ENCODE measurements around the gene GPR63.
"Not testable (repeated sequence)": the region's sequence is repeated elsewhere in the genome, so short reads cannot be mapped to it uniquely, and the experiment has no call there.

Gene GPR63, protein sequence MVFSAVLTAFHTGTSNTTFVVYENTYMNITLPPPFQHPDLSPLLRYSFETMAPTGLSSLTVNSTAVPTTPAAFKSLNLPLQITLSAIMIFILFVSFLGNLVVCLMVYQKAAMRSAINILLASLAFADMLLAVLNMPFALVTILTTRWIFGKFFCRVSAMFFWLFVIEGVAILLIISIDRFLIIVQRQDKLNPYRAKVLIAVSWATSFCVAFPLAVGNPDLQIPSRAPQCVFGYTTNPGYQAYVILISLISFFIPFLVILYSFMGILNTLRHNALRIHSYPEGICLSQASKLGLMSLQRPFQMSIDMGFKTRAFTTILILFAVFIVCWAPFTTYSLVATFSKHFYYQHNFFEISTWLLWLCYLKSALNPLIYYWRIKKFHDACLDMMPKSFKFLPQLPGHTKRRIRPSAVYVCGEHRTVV

DNA sequence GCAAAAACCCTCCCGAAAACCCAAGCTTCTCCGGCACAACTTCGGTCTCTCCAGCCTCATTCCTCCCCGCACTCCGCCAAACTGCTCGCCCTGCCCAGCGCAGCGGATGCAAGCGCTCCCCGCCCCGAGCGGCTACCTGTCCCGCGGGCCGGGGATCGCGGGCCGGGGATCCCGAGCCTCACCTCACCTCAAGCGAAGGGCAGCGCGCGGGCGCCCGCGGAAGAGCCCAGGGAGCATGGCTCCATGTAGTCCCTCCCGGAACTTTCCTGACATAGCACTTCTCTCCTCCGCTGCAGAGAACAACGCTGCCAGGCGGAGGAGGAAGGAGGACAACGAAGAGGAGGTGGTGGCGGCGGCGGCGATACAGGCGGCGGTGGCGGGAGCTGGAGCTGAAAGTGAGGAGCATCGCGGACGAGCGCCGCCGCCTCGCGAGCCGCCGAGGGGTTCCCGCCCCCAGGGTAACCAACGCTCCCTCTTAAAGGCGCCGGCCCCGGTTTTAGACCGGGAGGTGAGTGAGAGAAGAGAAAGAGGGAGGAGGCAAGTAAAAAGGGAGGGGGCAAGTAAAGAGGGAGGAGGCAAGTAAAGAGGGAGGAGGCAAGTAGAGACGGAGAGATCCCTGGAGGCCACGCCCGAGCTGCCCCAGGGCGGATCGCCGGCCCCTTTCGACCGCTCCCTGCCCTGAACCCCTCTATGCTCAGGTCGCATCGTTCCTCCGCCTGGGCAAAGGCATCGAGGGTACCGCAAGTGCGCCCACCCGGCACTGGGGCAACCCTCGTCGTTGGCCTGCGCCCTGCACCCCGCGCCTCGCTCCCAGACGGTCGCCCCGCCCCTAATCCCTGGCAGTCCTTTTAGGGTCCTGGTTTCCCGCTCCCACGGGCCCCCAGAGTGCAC is at the start of gene GPR63:
TSS of gene GPR63 (minus strand) at position 397 of the 891 bp plus-strand sequence. CDS start 37,746 bp downstream, outside the sequence.
- H3K4me3 ChIP-seq (ENCODE audit: low read depth, low read length): peak within 1 kb of the TSS; percentile 80

DNA sequence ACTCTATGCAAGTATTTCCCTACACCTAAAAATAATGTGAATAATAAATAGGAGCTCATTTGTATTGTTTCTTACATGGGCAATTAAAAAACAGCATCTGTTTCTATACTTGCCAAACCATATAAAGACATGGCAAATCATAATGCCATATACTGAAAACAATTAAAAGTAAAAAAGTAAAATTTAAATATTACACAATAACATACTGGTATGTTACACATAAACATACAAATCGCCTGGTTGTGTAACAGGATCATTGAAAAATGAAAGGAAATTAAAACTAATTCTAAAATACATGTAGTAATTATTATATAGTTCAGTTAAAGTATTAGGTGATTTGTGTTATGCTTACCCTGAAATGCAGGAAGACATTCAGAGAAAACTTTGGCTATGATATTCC is 49.2 kb upstream of the GPR63 start:
- no peak overlapping the region for H3K4me3 ChIP-seq (ENCODE audit: low read depth, low read length)

DNA sequence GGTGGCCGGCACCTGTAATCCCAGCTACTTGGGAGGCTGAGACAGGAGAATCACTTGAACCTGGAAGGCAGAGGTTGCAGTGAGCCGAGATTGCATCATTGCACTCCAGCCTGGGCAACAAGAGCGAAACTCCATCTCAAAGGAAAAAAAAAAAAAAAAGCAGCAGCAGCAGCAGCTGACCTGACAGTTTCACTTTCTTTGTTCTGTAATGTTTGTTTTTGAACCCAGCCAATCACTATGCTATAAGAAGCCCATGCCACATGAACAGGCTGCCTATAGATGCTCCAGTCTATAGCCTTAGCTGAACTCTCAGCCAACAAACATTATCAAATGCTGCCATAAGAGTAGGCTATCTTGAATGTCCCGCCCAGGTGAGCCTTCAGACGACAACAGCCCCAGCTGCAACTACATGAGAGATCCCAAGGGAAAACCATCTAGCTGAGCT is 47.9 kb upstream of the GPR63 start:
- H3K4me3 ChIP-seq (ENCODE audit: low read depth, low read length): not testable (repeated sequence)

DNA sequence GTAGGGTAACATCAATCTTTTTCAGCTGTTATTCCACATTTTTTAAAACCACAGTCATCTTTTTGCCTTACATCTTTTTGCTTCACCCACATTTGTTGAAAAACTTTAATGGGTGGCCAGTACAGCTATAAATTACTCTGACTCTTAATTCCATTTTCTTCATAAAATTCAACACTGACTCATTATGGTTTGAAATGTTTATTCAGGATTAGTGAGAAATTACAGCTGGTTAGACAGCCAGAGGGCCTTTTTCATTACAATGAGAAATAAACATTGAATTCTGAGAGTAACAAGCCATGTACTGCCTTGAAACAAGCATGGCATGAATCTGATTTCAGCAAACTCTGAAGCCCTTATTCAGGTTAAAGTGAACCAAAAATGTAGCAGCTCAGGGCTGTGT is 40.9 kb upstream of the GPR63 start:
- H3K4me3 ChIP-seq (ENCODE audit: low read depth, low read length): no peak overlapping the region

DNA sequence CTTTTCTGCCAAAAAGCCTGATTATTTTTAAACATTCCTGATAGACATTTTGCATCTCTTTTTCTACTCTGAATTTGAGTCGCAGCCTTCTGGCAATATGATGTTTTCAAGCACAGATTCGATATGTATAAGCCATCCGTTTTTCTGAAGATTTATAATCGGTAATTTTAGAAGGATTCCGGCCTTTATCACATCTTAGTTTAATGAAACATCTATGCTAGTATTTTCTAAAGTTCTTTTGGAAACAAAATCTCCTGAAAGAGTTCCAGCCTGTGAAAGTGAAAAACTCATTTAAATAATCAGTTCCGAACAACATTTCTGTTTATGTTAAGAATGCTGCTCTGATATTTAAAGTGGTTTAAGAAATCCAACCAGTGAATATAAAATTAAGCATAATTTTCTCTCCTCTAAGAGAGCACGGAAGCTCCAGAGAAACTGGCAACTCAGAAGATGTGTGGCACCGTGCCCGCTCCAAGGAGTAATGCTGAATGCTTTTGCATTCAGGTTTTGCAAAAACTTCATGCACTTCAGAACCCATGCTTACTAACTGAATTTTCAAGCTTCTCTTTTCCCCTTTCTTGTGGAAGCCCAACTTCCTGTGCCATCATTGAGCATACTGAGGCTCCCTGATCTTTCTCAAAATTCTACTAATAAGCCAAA is 39.7 kb upstream of the GPR63 start:
- no peak overlapping the region for H3K4me3 ChIP-seq (ENCODE audit: low read depth, low read length)

DNA sequence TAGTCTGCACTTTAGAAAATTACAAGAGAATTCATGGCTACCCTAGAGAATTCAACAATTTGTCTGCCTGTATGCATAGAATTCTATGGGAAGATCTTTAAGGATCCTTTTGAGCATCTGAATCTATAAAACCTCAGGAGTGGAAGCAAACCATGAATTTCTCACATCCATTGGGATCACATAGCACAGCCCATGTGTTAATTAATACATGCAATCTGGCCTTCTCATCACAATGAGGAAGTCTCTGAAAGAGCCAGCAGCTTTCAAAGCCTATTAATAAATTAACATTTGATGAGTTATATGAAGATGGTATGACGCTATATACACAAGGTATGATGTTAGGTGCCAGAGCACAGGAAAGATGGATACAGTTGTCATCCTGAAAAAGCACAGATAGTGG is 35.7 kb upstream of the GPR63 start:
- no peak overlapping the region for H3K4me3 ChIP-seq (ENCODE audit: low read depth, low read length)

DNA sequence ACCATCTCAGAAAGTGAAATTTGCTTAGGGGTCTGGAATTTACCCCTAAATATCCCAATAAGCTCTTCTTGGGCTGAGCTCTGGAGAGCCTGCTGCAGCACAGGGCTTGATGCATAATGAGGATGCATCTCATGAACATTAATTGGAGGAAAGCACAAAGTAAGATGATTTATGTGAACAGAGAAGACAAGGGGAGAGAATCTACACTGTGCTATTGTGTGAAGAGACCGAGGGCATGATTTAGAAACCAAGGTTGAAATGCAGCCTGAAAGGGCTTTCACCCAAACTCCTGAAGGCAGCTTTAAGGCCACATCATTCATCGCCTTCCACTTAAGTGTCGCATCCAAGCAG is 27.8 kb upstream of the GPR63 start:
- H3K4me3 ChIP-seq (ENCODE audit: low read depth, low read length): no peak overlapping the region

DNA sequence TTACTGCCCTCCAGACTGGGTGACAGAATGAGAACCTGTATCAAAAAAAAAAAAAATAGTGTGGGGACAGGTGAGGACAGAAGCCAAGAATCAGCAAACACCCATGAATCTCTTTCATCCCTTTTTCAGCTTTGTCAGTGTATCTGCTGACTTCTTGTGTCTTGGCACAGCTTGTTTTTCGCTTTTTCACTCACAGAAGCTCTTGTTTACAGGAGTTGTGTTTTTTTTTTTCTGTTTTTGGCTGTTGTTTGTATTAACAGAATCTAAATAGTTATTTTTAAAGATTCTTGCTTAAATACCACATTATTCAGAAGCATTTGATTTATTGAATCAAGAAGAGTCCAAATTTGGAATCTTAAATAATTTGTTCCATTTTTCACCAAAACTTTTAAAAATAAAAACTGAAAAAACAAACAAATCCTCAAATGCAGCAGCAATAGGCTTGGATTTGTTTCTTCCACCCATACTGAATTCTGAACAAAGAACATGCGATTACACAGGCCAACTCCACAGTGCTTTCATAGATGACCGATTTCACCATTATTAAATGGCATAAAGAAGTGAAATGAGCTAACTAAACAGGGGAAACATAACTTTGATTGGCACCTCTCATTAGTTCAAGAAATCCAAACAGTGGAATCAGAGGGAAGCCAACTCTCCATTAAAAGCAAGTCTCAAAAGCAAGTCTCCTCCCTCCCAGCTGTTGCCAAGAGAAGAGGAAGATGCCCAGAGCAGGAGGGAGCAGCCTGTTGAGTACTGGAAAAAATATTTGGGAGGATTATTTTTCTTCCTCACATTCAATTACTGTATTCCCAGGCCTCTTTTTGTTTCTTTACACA is 27.2 kb upstream of the GPR63 start:
- no peak overlapping the region for H3K4me3 ChIP-seq (ENCODE audit: low read depth, low read length)

DNA sequence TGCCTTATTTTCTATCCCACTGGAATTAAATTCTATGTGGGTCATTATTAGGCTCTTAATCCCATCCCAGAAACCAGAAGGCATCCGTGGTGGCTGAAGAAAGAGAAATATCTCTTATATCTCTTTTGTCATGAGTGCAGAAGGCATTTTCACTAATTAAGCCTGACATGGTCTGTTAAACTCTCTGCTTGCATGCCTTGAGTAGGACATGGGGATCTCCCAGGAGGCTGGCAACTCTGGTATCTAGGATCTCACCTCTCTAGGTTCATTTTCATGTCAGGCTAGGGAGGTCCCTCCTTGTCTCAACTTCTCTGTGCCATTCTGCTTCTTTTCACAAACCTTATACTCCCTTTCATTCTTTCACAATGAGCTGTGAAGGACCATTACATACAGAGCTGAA is 25.3 kb upstream of the GPR63 start:
- no peak overlapping the region for H3K4me3 ChIP-seq (ENCODE audit: low read depth, low read length)

DNA sequence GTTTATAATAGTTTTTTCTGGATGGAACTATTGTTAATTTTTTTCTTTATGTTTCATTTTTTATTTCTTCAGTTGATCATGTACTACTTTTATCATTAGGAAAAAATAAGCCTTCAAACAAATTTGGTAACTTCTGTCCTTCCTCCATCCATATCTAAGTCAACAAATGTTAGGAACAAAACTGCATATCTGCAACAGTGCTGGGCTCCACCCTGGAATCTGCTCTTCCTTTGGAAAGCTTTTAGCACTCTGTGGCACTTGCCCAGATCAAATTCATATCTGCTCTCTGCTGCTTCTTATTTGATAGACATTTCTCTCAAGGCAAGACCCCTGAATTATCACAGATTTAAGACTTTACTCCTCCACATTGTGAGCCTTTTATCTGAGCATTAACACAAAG is 24.3 kb upstream of the GPR63 start:
- no peak overlapping the region for H3K4me3 ChIP-seq (ENCODE audit: low read depth, low read length)

DNA sequence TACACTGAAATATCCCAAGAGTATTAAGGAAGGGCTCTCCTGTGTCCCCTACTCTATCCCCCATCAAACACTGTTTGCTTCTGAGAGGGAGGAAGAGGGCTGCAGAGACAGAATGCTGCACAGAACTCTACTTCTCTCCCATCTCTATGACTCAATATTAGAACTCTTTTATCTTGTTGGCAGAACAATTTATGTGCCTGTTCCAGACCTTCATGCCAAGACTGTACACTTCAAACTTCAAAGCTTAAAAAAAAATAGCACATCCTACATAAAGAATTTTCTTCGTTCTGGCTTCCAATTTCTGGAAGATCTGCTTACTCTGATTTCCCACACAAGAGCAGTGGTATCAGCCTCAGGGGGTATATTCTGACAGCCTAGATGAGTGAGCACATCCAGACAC is 19.6 kb upstream of the GPR63 start:
- no peak overlapping the region for H3K4me3 ChIP-seq (ENCODE audit: low read depth, low read length)

DNA sequence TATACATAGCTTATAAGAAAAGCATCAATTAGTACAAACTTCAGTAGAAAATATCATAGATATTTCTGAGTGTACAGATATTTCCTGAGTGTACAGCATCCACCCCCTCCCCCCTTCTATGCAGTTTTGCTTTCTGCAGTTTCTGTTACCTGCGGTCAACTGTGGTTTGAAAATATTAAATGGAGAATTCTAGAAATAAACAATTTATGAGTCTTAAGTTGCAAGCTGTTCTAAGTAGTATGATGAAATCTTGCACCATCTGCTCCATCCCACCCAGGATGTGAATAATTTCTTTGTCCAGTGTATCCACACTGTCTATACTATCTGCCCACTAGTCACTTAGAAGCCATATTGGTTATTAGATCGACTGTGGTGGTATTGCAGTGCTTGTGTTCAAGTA is 15.8 kb upstream of the GPR63 start:
- H3K4me3 ChIP-seq (ENCODE audit: low read depth, low read length): no peak overlapping the region

DNA sequence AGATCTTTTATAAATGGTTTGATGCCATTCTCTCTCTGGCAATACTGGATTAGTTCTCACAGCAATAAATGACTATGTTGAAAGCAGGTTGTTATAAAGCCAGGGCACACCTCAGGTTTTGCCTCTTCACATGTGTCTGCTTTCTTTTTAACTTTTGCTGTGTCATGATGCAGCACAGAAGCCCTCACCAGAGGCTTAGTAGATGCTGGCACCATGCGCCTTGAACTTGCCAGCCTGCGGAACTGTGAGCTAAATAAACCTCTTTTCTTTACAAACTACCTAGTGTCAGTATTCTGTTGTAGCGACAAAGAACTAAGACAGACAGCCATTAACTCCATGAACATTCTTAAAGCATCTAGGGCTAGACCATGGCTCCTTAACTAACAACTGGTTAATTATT is 15.3 kb upstream of the GPR63 start:
- no peak overlapping the region for H3K4me3 ChIP-seq (ENCODE audit: low read depth, low read length)

DNA sequence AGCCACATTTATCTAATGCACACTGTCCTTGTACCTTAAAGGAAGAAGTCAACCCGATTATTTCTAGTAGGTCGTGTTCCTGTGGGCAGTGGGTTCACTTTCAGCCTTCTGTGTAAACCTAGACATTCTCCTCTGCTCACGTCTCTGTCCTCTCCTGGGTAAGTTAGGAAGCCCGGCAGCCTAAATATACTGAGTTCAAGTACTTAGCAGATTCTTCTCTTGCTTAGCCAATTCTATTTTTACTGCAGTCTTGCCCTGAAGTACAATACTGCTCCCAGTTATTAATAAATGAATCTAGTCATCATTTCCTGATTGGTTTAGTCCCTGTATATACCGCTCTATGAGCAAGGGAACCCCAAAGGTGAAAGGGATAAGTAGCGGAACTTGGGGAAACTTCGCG is 14.6 kb upstream of the GPR63 start:
- H3K4me3 ChIP-seq (ENCODE audit: low read depth, low read length): no peak overlapping the region

DNA sequence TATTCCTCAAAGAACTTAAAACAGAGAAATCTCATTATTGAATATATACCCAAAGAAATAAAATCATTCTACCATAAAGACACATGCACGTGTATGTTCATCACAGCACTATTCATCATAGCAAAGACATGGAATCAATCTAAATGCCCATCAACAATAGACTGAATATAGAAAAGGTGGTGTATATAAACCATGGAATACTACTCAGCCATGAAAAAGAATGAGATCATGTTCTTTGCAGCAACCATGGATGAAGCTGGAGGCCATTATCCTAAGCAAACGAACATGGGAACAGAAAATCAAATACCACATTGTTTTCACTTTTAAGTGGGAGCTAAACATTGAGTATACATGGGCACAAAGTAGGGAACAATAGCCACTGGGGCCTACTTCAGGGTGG is 12.3 kb upstream of the GPR63 start:
- H3K4me3 ChIP-seq (ENCODE audit: low read depth, low read length): no peak overlapping the region

DNA sequence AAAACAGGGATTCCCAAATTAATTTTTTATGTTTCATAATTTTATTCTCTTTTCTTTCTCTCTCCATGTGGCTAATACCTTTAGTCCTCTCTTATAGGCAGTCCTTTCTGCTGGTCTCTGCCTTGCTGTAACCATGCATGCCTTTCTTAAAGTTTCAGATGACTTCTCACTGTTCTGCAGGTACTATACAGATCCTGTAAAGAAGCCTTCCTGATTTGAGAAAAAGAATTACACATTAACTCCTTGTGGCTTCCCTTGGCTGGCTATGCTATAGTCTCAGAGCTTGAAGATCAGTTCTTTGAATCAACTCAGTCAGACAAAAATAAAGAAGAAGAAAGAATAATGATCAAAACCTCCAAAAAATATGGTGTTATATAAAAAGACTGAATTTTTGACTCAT is 7.3 kb upstream of the GPR63 start:
- H3K4me3 ChIP-seq (ENCODE audit: low read depth, low read length): no peak overlapping the region

DNA sequence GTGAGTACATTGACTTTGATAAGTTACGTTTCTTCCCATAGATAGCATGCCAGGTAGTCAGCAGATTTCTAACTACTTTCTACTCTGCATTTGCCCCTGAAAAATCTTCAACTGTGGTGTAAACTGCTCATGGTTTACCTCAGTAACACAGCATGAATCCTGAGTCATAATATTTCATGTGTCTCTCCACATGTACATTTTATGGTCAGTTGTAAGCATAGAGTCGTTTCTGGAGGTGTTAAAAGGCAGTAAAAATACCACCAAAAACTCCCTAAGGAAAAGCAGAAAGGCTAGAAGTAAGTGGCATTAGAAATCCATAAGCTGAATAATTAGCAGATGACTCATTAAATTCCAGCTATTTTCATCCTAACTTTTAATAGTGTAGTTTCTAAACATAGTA is 4.1 kb upstream of the GPR63 start:
- no peak overlapping the region for H3K4me3 ChIP-seq (ENCODE audit: low read depth, low read length)

DNA sequence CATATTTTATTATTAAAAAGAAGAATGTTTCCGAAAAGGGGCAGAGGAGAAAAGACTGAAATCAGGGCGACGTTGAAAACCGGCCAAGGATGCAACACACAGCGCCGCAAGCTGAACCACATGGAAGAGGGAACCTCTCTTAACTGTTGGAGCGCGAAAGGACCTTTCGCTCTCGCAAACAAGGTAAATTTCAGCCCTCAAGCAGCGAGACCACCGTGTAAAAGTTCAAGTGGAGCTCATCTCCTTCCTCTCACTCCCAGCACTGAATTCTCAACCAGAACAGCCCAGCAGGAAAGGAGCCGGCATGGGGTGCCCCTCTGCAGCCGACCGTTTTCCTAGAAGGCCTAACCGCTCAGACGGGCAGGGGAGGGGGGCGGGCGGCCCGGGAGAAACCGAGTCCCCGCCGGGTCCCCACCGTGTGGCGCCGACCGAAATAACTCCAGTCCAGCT is 621 bp downstream of the GPR63 start:
- H3K4me3 ChIP-seq (ENCODE audit: low read depth, low read length): peak overlapping the region; percentile 80

DNA sequence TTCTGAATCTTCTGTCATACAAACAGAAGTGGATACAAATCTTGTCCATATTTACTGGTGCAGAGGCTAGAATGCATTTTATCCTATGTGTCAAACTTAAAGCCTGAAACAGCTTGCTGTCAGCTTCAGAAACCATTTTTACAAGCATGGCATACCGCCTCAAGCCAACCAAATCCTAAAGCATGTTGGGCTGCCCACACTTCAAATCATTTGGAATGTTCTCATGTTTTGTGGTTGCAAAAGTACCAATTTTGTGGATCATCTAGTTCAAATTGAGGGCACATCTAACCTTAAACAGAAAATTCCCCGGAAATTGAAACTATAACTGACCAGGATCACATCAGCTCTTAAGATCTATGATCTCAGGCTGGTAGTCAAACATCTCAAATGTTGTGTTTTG is 3.2 kb downstream of the GPR63 start:
- H3K4me3 ChIP-seq (ENCODE audit: low read depth, low read length): no peak overlapping the region

DNA sequence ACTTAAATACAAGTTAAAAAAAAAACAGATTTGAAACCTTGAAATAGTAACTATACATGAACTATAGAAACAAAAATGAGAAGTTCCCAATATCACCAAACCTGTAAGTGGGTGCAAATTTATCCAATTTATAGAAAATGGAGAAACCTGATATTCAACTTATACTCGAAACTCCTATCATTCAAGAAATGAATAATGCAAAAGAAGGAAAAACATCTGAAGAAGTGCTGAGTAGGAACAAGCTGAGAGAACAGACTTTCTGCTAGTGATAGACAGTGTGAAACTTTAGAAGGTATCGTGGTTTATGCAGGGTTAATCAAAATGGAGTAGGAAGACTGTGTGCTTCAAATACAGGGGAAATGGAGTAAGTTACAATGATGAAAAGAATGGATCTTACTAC is 4.5 kb downstream of the GPR63 start:
- no peak overlapping the region for H3K4me3 ChIP-seq (ENCODE audit: low read depth, low read length)

DNA sequence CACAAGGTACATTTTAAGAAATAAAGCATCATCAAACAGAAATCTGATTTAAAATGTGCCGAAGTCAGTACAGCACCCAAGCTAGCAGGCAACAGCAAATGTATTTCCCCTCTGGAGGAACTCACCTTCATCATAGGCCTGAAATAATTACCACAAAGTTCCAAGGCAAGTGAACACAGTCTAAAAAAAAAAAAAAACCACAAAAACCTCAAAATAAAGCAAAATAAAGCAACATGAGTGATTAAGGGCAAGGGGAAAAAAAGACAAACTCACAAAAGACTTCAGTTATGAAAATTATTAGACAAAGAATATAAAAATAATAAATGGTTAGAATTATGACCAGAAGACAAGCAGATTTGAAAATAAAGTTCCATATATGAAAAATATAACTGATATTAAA is 10.4 kb downstream of the GPR63 start:
- no peak overlapping the region for H3K4me3 ChIP-seq (ENCODE audit: low read depth, low read length)
